ENCODE measurements around the gene DPF3.
"Not testable (repeated sequence)": the region's sequence is repeated elsewhere in the genome, so short reads cannot be mapped to it uniquely, and the experiment has no call there.

DPF3 gene

GRCh38 chr14:72777636-72778035, 116.3 kb downstream of the DPF3 start:
- DNase-seq (ENCODE audit: insufficient read length, low spot score) (no peak), FAIRE-seq (no peak)

GRCh38 chr14:72776701-72777261, 117.1 kb downstream of the DPF3 start:
- DNase-seq (ENCODE audit: insufficient read length, low spot score) = no peak
- FAIRE-seq = no peak

DNA sequence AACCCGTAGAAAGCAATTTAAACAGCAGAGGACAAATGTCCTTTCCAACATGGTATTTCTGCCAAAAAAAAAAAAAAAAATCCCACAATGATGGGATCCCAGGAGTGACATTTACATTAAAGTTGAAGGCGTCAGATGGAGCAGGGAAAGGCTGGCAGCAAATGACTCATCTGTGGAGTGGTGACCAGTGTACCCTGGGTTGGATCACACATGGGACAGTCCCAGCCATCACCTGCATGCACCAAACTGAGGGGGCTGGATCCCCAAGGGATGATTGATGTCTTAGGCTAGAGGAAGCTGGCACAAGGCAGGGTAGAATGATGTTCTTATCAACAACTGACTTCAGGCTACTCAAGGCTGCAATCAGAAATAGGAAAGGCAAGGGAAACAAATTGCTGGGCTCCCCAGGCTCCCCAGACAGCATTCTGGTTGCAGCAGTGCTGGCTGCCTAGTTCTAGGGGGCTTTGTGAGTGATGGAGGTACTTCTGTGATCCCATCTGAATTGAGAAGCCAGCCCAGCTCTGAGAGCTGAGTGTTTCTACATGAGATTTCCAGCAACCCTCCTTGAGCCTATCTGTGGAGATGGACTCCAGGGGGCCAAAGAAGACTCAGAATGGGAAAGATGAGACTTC, 117.9 kb downstream of the DPF3 start:
- DNase-seq (ENCODE audit: insufficient read length, low spot score) (no peak), FAIRE-seq (no peak)

GRCh38 chr14:72774894-72775620, 118.8 kb downstream of the DPF3 start:
- DNase-seq (ENCODE audit: insufficient read length, low spot score) (no peak), FAIRE-seq (no peak)

- FAIRE-seq = no peak
Measured at GRCh38 chr14:72774141-72774540, 119.8 kb downstream of the DPF3 start.

DNA sequence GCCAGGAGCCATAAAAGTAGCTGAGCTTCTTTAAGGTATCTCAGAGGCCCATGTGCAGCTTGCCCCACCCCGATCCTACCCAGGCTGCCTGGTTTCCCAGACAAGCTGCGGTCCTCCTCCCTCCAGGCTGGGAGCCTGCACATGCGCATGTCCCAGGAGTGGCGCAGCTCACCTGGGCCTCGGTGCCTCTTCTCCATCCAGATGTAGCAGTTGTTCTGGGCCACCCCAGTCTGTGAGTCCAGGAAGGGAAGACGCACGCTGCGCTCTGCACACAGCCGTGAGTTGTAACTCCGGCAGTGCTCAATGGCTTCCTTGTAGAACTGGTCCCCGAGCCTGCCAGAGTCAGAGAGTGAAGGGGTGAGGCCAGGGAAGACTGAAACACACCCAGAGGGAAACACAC, 122.3 kb downstream of the DPF3 start:
- FAIRE-seq (no peak), DNase-seq (ENCODE audit: insufficient read length, low spot score) (no peak)

More at GRCh38 chr14:72774141-72774540, 119.8 kb downstream of the DPF3 start:
- no peak for DNase-seq (ENCODE audit: insufficient read length, low spot score)

DNA sequence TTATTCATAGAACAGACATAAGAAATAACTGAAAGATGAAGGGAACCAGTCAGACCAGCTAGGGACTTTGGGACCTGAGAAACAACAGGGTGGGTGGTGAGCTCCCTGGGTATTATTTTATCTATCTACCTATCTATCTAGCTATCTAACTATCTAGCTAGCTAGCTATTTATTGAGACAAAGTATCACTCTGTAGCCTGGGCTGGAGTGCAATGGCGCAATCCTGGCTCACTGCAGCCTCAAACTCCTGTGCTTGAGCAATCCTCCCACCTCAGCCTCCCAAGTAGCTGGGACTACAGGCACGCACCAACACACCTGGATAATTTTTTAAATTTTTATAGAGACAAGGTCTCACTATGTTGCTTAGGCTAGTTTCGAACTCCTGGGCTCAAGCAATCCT, 127.6 kb downstream of the DPF3 start:
- FAIRE-seq (no peak), DNase-seq (ENCODE audit: insufficient read length, low spot score) (no peak)

GRCh38 chr14:72763892-72764291, 130.0 kb downstream of the DPF3 start:
- FAIRE-seq (no peak), DNase-seq (ENCODE audit: insufficient read length, low spot score) (no peak)

DNA sequence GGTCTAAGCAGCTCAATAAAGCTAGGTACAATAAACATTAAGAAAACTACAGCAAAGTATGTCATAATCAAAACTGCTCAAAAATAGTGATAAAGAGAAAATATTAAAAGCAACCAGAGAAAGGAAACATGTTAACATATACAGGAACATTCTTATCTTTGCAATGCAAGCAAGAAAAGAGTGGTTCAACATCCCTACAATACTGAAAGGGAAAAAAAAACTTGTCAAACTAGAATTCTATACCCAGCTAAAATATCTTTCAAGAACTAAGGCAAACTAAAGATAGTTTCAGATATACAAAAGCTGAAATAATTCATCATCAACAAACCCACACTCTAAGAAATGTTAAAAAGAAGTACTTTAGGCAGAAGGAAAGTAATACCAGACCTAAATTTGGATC, 134.2 kb downstream of the DPF3 start:
- DNase-seq (ENCODE audit: insufficient read length, low spot score) (no peak), FAIRE-seq (no peak)

DNA sequence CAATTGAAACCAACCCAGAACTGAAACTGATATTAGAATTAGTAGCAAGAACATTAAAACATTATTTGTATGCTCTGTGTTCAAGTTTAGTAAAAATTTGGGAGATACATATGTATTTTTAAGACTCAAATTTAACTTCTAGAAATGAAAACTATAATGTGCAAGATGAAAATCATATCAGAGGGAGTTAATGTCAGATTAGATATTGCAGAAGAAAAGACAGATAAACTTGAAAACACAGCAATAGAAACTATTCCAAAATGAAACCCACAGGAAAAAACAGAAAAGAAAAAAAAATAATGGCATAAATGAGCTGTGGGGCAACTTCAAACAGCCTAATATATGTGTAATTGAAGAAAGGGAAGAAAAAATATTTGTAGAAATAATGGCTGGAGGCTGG, 134.9 kb downstream of the DPF3 start:
- DNase-seq (ENCODE audit: insufficient read length, low spot score) = no peak
- no peak for FAIRE-seq

DNA sequence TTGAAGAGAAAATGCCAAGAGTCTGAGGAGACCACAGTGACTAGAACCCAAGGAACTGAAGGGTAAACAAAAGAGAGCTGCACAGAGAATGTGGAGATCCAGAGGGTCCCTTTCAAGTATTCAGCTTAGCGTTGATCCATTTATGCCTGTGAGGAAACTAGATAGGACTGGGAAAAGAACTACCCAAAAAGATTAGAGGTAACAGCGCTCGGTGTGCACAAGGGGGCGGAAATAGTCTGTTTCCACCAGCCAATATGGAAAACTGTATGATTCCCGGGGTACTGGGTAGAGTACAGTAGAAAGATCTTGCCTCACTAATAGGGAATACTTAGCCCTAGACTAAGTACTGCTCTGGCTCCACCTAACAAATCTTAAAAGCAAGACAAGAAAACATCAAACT, 135.5 kb downstream of the DPF3 start:
- FAIRE-seq = no peak

DNA sequence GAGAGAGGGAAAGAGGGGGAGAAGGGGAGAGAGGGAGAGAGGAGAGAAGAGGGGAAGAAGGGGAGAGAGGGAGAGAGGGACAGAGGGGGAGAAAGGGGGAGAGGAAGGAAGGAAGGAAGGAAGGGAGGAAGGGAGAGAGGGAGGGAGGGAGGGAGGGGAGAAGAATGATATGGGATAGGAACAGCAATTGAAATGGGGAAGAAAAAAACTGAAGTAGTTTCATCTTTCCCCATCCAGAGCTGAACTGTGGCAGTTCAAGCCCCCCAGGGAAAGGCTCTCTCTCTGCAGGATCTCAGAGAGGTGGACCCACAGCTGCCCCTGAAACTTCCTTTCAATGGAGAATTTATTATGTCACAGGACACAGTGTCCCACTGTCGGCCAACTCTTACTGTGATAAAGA, 136.9 kb downstream of the DPF3 start:
- FAIRE-seq (no peak), DNase-seq (ENCODE audit: insufficient read length, low spot score) (no peak)

More for the DNA sequence above, 135.5 kb downstream of the DPF3 start:
- DNase-seq (ENCODE audit: insufficient read length, low spot score) = no peak

GRCh38 chr14:72755766-72756165, 138.1 kb downstream of the DPF3 start:
- FAIRE-seq (no peak), DNase-seq (ENCODE audit: insufficient read length, low spot score) (no peak)

- FAIRE-seq = no peak
Measured at GRCh38 chr14:72754949-72755348, 139.0 kb downstream of the DPF3 start.

DNA sequence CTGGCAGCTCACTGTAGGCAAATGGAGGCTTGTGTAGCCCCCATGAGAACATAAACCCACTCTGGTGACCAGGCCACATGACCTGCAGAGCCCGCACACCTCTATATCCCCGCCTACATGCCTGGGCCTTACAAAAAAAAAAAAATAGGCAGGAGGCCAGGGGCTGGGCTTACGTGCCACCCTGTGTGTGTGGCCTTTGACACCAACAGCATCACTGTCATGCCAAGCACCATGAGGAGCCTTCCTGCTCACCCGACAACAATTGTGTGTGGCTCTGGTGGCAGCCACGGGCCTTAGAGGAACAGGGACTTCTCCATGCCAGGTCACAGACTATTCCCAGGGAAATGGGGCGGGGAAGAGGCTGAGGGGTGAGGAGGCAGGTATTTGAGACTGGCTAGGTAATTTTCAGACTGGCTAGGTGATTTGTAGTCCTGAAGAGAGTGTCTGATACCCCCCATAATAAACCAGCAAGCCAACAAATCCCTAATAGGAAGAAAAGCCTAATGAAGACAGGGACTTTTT, 140.0 kb downstream of the DPF3 start:
- no peak for DNase-seq (ENCODE audit: insufficient read length, low spot score)
- FAIRE-seq = no peak

More at GRCh38 chr14:72754949-72755348, 139.0 kb downstream of the DPF3 start:
- no peak for DNase-seq (ENCODE audit: insufficient read length, low spot score)

DNA sequence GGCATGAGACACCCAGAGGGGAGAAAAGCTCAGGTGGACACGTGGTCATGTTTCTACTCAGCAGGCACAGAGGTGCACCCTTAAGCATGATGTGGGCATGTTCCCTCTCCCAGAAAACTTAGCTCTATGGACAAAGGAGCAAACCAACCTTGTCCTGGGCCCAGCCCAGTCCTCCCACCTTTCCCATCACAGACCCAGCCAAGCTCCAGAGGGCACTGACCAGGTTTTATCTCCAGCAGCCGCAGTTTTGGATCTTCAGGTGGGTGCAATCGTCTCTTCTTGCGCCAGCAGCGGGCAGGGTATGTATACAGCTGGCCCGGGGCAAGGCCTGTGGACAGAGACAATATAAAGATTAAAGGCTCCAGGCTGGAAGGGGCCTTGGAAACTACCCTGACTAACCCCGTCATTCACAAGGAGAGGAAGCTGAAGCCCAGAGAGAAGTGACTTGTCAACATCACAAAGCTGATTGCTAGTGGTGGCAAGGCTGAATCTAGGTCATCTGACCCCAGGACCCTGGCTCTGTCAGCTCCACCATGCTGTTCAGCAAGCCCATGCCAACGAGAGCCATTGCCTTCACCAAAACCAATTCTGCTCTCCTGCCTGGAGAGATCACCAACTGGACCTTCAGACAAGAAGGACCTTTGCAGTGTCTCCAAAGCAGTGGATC, 140.7 kb downstream of the DPF3 start:
- FAIRE-seq = no peak
- DNase-seq (ENCODE audit: insufficient read length, low spot score) = no peak

DNA sequence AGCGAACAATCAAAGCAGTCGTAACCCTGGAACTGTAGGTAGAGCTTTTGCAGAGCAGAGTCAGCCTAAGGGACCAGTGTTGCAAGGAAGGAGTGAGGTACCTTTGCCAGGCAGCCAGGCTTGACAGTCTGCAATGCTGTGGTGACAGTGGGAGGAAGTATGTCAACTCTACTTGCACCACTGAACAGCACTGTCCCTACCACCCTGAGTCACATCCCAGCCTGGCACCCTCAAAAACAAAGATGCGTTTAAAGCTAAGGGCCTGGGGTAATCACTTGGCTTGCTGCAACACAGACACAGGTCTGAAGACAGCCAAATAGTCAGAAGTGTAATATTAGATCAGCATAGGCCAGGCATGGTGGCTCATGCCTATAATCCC, 141.9 kb downstream of the DPF3 start:
- no peak for DNase-seq (ENCODE audit: insufficient read length, low spot score)
- FAIRE-seq = no peak

DNA sequence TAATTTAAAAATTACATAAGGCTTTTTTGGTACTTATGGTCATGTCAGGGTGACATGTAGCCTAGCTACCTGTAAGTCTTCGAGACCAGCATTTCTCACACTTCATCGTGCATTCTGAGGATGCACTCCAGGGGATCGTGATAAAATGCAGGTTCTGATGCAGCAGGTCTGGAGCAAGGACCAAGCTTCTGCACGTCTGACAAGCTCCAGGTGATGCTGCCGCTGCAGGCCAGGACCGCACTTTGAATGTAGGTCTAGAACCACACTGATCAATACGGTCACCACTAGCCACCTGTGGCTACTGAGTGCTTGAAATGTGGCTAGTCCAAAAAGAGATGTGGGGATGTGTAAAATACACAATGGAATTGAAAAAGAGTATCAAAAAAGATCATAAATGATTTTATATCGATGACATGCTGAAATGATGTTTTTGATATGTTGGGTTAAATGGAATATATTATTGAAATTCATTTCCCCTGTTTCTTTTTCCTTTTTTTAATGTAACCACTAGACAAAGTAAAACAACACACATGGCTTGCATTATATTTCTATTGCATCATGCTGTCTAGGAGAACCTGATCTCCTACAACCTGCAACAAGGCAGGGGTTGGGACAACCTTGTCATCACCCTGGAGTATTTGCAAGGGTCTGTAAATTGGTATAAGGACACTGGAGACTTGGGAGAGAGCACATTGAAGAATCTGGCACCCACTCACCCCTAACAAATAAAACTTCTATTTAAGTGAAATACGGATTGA, 142.4 kb downstream of the DPF3 start:
- FAIRE-seq = no peak
- DNase-seq (ENCODE audit: insufficient read length, low spot score) = no peak

- FAIRE-seq = not testable (repeated sequence)
Measured at GRCh38 chr14:72748921-72749320, 145.0 kb downstream of the DPF3 start.

GRCh38 chr14:72747652-72748051, 146.2 kb downstream of the DPF3 start:
- DNase-seq (ENCODE audit: insufficient read length, low spot score) = no peak
- FAIRE-seq = no peak

More at GRCh38 chr14:72748921-72749320, 145.0 kb downstream of the DPF3 start:
- not testable (repeated sequence) for DNase-seq (ENCODE audit: insufficient read length, low spot score)

Data from GM19239 (cell line).